ENCODE results near the gene PIGU.

The PIGU gene

GRCh38 chr20:34541264-34541901, 135.5 kb downstream of the PIGU start:
- Histone ChIP-seq H3K9me3 (ENCODE audit: severe bottlenecking) (no peaks in the 10 kb centered on the region), H3K4me3 (ENCODE audit: severe bottlenecking) (no peak overlapping the region), H3K27me3 (ENCODE audit: insufficient read depth, poor library complexity, severe bottlenecking) (no peaks in the 10 kb centered on the region), H3K27ac (ENCODE audit: poor library complexity, severe bottlenecking) (no peak overlapping the region), H3K4me1 (ENCODE audit: insufficient read depth, poor library complexity, severe bottlenecking) (no peaks in the 10 kb centered on the region), H3K36me3 (ENCODE audit: low read depth) (peaks cover 52% of the 10 kb centered on the region)
- TF ChIP-seq, protein P1, sequence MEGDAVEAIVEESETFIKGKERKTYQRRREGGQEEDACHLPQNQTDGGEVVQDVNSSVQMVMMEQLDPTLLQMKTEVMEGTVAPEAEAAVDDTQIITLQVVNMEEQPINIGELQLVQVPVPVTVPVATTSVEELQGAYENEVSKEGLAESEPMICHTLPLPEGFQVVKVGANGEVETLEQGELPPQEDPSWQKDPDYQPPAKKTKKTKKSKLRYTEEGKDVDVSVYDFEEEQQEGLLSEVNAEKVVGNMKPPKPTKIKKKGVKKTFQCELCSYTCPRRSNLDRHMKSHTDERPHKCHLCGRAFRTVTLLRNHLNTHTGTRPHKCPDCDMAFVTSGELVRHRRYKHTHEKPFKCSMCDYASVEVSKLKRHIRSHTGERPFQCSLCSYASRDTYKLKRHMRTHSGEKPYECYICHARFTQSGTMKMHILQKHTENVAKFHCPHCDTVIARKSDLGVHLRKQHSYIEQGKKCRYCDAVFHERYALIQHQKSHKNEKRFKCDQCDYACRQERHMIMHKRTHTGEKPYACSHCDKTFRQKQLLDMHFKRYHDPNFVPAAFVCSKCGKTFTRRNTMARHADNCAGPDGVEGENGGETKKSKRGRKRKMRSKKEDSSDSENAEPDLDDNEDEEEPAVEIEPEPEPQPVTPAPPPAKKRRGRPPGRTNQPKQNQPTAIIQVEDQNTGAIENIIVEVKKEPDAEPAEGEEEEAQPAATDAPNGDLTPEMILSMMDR (IDR thresholded peaks at IDR 0.05; ENCODE audit: poor library complexity, severe bottlenecking), result no peak
- no peak for DNase-seq (ENCODE audit: low spot score)
- no peak for ATAC-seq (ENCODE audit: low read depth)

GRCh38 chr20:34540596-34541263, 136.2 kb downstream of the PIGU start:
- no peaks in the 10 kb centered on the region for H3K4me1 ChIP-seq (ENCODE audit: insufficient read depth, poor library complexity, severe bottlenecking)
- no peaks in the 10 kb centered on the region for H3K9me3 ChIP-seq (ENCODE audit: severe bottlenecking)
- TF ChIP-seq, protein P1 (IDR thresholded peaks at IDR 0.05; ENCODE audit: poor library complexity, severe bottlenecking), result no peak
- peaks cover 58% of the 10 kb centered on the region for H3K36me3 ChIP-seq (ENCODE audit: low read depth)
- ATAC-seq (ENCODE audit: low read depth), result no peak
- DNase-seq (ENCODE audit: low spot score), result no peak
- H3K27ac ChIP-seq (ENCODE audit: poor library complexity, severe bottlenecking), result no peak overlapping the region
- H3K27me3 ChIP-seq (ENCODE audit: insufficient read depth, poor library complexity, severe bottlenecking), result no peaks in the 10 kb centered on the region
- no peak overlapping the region for H3K4me3 ChIP-seq (ENCODE audit: severe bottlenecking)

- H3K4me1 ChIP-seq (ENCODE audit: insufficient read depth, poor library complexity, severe bottlenecking), result no peaks in the 10 kb centered on the region
- no peak overlapping the region for H3K27ac ChIP-seq (ENCODE audit: poor library complexity, severe bottlenecking)
- H3K27me3 ChIP-seq (ENCODE audit: insufficient read depth, poor library complexity, severe bottlenecking), result no peaks in the 10 kb centered on the region
- ATAC-seq (ENCODE audit: low read depth) (no peak), DNase-seq (ENCODE audit: low spot score) (no peak)
- no peak overlapping the region for H3K4me3 ChIP-seq (ENCODE audit: severe bottlenecking)
- H3K9me3 ChIP-seq (ENCODE audit: severe bottlenecking), result no peaks in the 10 kb centered on the region
- H3K36me3 ChIP-seq (ENCODE audit: low read depth), result peaks cover 68% of the 10 kb centered on the region
- TF ChIP-seq, protein P1 (IDR thresholded peaks at IDR 0.05; ENCODE audit: poor library complexity, severe bottlenecking), result no peak
Observed at GRCh38 chr20:34539756-34540155, 137.1 kb downstream of the PIGU start.

DNA sequence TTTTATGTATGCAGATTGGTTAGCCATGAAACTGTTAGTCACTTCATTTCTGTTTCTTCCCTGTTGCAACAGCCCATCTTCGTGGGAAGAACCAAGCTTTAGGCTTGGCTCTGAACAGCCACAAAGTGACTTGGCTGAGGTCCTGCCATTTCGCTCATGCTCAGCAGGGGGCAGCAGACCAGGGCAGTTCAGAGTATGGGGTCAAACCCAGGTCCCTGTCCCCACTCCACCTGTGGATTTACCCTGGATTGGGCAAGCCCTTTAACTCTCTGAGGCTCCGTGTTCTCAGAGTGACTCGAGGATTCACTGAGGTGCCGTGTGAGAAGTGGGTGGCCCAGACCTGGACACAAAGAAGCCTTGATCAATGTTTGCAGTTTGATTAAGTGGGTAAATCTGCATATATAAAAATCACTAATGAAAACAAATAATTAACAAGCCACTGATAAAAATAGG, 138.2 kb downstream of the PIGU start:
- no peak overlapping the region for H3K27ac ChIP-seq (ENCODE audit: poor library complexity, severe bottlenecking)
- H3K27me3 ChIP-seq (ENCODE audit: insufficient read depth, poor library complexity, severe bottlenecking), result no peaks in the 10 kb centered on the region
- H3K36me3 ChIP-seq (ENCODE audit: low read depth), result peaks cover 79% of the 10 kb centered on the region
- ATAC-seq (ENCODE audit: low read depth) (peak; percentile 35; the same call in 2 of the 3 replicates), DNase-seq (ENCODE audit: low spot score) (peak; percentile 67)
- no peak overlapping the region for H3K4me3 ChIP-seq (ENCODE audit: severe bottlenecking)
- no peaks in the 10 kb centered on the region for H3K4me1 ChIP-seq (ENCODE audit: insufficient read depth, poor library complexity, severe bottlenecking)
- TF ChIP-seq, protein P1 (IDR thresholded peaks at IDR 0.05; ENCODE audit: poor library complexity, severe bottlenecking), result peak; percentile 97
- H3K9me3 ChIP-seq (ENCODE audit: severe bottlenecking), result no peaks in the 10 kb centered on the region

- Histone ChIP-seq H3K4me1 (ENCODE audit: insufficient read depth, poor library complexity, severe bottlenecking) (no peaks in the 10 kb centered on the region), H3K27ac (ENCODE audit: poor library complexity, severe bottlenecking) (no peak overlapping the region), H3K27me3 (ENCODE audit: insufficient read depth, poor library complexity, severe bottlenecking) (no peaks in the 10 kb centered on the region), H3K9me3 (ENCODE audit: severe bottlenecking) (no peaks in the 10 kb centered on the region), H3K36me3 (ENCODE audit: low read depth) (peaks cover 89% of the 10 kb centered on the region), H3K4me3 (ENCODE audit: severe bottlenecking) (no peak overlapping the region)
- TF ChIP-seq, protein P1 (IDR thresholded peaks at IDR 0.05; ENCODE audit: poor library complexity, severe bottlenecking), result no peak
- ATAC-seq (ENCODE audit: low read depth), result peak; percentile 9; the same call in 2 of the 3 replicates
- peak; percentile 78 for DNase-seq (ENCODE audit: low spot score)
Observed at GRCh38 chr20:34537651-34538050, 139.2 kb downstream of the PIGU start.
